Uterus (tissue), 2 donors: ENCODE measurements around the gene DTD1.

Experiments
- POLR2A ChIP-seq, 2 donors: fragments of 450-650 bp; IDR thresholded peaks; one replicate each; pipeline ENCODE4 v1.6.1; 2016; ENCODE audit warnings: antibody characterized with exemption in 2 of 2, mild to moderate bottlenecking in 1 of 2, moderate library complexity in 1 of 2
- TF ChIP-seq, protein P1 (sequence below), 4 experiments: fragments of 200-600 bp in 2 of 4; fragments of 450-650 bp in 2 of 4; sonication (generic) in 2 of 4; IDR thresholded peaks; one replicate each; pipeline ENCODE4 v1.5.1; 2016 to 2019; ENCODE audit warnings: antibody characterized with exemption in 4 of 4, mild to moderate bottlenecking in 2 of 4, moderate library complexity in 1 of 4

DNA sequence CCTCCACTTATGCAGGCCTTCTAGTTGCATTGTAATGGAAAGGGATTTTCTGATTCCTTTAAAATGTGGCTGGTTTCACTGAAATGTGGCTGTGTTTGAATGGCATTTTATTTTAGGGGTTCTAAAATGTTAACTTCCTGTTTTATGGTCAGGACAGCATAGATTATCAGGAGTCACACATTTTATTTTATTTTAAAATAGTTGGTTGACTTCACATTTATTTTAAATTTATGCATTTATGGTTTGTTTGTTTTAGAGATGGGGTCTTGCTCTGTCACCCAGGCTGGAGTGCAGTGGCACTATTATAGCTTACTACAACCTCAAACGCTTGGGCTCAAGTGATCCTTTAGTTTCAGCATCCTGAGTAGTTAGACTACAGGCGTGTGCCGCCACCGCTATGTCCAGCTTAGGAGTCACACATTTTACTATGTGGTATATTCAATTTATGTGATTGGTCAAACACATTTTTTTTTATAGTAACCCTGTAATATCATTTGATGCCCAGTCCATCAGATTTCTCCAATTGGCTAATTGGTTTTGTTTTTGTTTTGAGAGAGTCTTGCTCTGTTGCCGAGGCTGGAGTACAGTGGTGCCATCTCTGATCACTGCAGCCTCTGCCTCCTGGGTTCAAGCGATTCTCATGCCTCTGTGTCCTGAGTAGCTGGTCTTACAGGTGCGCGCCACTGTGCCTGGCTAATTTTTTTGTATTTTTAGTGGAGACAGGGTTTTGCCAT is 2.3 kb downstream of the DTD1 start:
- TF ChIP-seq, protein P1, sequence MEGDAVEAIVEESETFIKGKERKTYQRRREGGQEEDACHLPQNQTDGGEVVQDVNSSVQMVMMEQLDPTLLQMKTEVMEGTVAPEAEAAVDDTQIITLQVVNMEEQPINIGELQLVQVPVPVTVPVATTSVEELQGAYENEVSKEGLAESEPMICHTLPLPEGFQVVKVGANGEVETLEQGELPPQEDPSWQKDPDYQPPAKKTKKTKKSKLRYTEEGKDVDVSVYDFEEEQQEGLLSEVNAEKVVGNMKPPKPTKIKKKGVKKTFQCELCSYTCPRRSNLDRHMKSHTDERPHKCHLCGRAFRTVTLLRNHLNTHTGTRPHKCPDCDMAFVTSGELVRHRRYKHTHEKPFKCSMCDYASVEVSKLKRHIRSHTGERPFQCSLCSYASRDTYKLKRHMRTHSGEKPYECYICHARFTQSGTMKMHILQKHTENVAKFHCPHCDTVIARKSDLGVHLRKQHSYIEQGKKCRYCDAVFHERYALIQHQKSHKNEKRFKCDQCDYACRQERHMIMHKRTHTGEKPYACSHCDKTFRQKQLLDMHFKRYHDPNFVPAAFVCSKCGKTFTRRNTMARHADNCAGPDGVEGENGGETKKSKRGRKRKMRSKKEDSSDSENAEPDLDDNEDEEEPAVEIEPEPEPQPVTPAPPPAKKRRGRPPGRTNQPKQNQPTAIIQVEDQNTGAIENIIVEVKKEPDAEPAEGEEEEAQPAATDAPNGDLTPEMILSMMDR (IDR thresholded peaks at IDR 0.05) = no peak
- TF ChIP-seq POLR2A (IDR thresholded peaks at IDR 0.05) = no peak
